22Rv1 (cell line): ENCODE data around the gene CAPZB.

ENCODE experiments used
- ZFX ChIP-seq: fragments of 450-650 bp; IDR thresholded peaks from 2 replicates; pipeline ENCODE4 v1.6.1; 2017; ENCODE audit warnings: antibody characterized with exemption, borderline replicate concordance
- TF ChIP-seq, protein P1 (sequence below): fragments of 450-650 bp; IDR thresholded peaks from 2 replicates; pipeline ENCODE4 v1.5.1; 2017; ENCODE audit warnings: mild to moderate bottlenecking

DNA sequence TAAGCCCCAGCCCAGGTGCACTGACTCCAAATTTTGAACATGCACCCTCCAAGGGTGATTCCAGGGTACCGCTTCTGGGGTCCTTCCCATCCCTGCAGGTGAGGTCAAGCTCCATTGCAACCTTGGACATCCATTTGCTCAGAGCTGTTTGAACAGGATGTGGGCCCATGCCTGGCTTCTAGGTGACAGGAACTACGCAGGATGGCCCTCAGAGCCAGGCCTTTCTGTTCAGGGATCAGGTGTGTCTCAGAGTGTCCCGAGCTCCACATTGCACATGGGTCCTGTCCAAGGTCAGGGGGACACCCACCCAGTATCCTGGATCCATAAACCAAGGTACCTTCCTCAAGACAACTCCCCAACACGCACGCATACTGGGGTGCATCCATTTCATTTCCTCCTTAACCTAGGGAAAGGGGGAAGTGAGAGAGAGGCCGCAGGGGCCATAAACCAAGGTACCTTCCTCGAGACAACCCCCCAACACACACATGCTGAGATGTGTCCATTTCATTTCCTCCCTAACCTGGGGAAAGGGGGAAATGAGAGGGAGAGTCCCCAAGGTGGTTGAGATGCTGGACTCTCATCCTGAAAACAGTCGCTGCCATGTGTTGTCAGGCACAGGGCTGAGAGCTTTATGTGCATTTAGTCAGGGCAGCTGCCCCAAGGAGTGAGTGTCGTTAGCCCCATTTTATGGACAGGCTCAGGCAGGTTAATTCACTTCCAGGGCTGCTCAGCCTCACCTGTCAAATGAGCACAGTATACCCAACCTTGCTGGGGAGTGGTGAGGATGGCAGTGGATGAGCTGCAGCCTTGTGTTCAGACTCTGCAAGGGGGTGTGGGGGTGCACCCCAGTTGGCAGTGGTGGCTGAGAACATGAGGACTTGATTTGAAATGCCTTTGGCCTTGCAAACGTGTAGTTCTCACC, 171.1 kb downstream of the CAPZB start:
- TF ChIP-seq, protein P1, sequence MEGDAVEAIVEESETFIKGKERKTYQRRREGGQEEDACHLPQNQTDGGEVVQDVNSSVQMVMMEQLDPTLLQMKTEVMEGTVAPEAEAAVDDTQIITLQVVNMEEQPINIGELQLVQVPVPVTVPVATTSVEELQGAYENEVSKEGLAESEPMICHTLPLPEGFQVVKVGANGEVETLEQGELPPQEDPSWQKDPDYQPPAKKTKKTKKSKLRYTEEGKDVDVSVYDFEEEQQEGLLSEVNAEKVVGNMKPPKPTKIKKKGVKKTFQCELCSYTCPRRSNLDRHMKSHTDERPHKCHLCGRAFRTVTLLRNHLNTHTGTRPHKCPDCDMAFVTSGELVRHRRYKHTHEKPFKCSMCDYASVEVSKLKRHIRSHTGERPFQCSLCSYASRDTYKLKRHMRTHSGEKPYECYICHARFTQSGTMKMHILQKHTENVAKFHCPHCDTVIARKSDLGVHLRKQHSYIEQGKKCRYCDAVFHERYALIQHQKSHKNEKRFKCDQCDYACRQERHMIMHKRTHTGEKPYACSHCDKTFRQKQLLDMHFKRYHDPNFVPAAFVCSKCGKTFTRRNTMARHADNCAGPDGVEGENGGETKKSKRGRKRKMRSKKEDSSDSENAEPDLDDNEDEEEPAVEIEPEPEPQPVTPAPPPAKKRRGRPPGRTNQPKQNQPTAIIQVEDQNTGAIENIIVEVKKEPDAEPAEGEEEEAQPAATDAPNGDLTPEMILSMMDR, result no peak
- no peak for TF ChIP-seq ZFX
